NCI-H2107 treated with DMSO at 0.1 percent for 48 hours (cell line): ENCODE measurements around the gene DCAF17.
"Not testable (repeated sequence)": the region's sequence is repeated elsewhere in the genome, so short reads cannot be mapped to it uniquely, and the experiment has no call there.

Experiments
- DNase-seq: peaks from one replicate; lab custom pipeline; 2025; ENCODE audit not compliant: unreplicated experiment; lab: John Stamatoyannopoulos, UW

DCAF17 gene

GRCh38 chr2:171451074-171451473, 17.0 kb downstream of the DCAF17 start:
- DNase-seq: no peak

GRCh38 chr2:171452773-171453172, 18.7 kb downstream of the DCAF17 start:
- DNase-seq: no peak

- DNase-seq: no peak
These were observed 25.5 kb downstream of the DCAF17 start for GRCh38 chr2:171459498-171459897.

- no peak for DNase-seq
These were observed 26.5 kb downstream of the DCAF17 start for GRCh38 chr2:171460537-171460936.

- no peak for DNase-seq
These were observed 35.1 kb downstream of the DCAF17 start for GRCh38 chr2:171469176-171469575.

- no peak for DNase-seq
These were observed 36.1 kb downstream of the DCAF17 start for GRCh38 chr2:171470129-171470528.

GRCh38 chr2:171475979-171476378, 42.0 kb downstream of the DCAF17 start:
- DNase-seq: no peak

- no peak for DNase-seq
These were observed 44.3 kb downstream of the DCAF17 start for GRCh38 chr2:171478345-171478744.

GRCh38 chr2:171479154-171479814, 45.3 kb downstream of the DCAF17 start:
- no peak for DNase-seq

GRCh38 chr2:171480908-171481307, 46.9 kb downstream of the DCAF17 start:
- no peak for DNase-seq

GRCh38 chr2:171482308-171482707, 48.3 kb downstream of the DCAF17 start:
- DNase-seq: no peak

- no peak for DNase-seq
These were observed 48.9 kb downstream of the DCAF17 start for GRCh38 chr2:171482877-171483276.

GRCh38 chr2:171483793-171484192, 49.8 kb downstream of the DCAF17 start:
- no peak for DNase-seq

- no peak for DNase-seq
These were observed 51.1 kb downstream of the DCAF17 start for GRCh38 chr2:171485116-171485515.

GRCh38 chr2:171487201-171487600, 53.2 kb downstream of the DCAF17 start:
- no peak for DNase-seq

- no peak for DNase-seq
These were observed 53.8 kb downstream of the DCAF17 start for GRCh38 chr2:171487803-171488259.

GRCh38 chr2:171490577-171490976, 56.6 kb downstream of the DCAF17 start:
- DNase-seq: no peak

- DNase-seq: no peak
These were observed 57.3 kb downstream of the DCAF17 start for GRCh38 chr2:171491292-171491691.

- DNase-seq: no peak
These were observed 58.6 kb downstream of the DCAF17 start for GRCh38 chr2:171492664-171493063.

GRCh38 chr2:171497664-171498063, 63.6 kb downstream of the DCAF17 start:
- DNase-seq: not testable (repeated sequence)

GRCh38 chr2:171505374-171505773, 71.3 kb downstream of the DCAF17 start:
- no peak for DNase-seq

GRCh38 chr2:171509945-171510731, 76.1 kb downstream of the DCAF17 start:
- DNase-seq: no peak
